K562 (cell line): ENCODE results near the gene ANO7. TPM values are rescaled to one million over a fixed set of nuclear protein-coding genes. Genes with fewer than 3 reads are reported as not detected.
A peak's percentile ranks its signal among the peaks of the same experiment; 100 is the strongest.

Source experiments
- E2F6 ChIP-seq, 2 experiments: IDR thresholded peaks; 2 replicates each; pipeline ENCODE4 v1.6.1; 2011; ENCODE audit warnings: borderline replicate concordance in 1 of 2, control low read depth in 1 of 2, low read depth in 1 of 2, low read length in 1 of 2, mild to moderate bottlenecking in 1 of 2, mixed read lengths in 1 of 2, moderate library complexity in 1 of 2; ENCODE audit not compliant: insufficient read depth in 1 of 2, insufficient read length in 1 of 2, poor library complexity in 1 of 2, severe bottlenecking in 1 of 2; ENCODE audit errors: extremely low read depth in 1 of 2
- HLTF ChIP-seq: fragments of 450-650 bp; IDR thresholded peaks from 2 replicates; pipeline ENCODE4 v1.6.1; 2016
- KHSRP ChIP-seq: fragments of 450-650 bp; IDR thresholded peaks from 2 replicates; pipeline ENCODE4 v1.6.1; 2017
- USF1 ChIP-seq: sonication (generic); formaldehyde crosslinking; IDR thresholded peaks from 2 replicates; pipeline ENCODE4 v1.9.0; 2022; ENCODE audit warnings: mild to moderate bottlenecking, missing genetic modification reagents
- ZBTB40 ChIP-seq, 2 experiments: fragments of 450-650 bp in 1 of 2; sonication (generic) in 1 of 2; formaldehyde crosslinking in 1 of 2; IDR thresholded peaks; 2 replicates each; pipeline versions ENCODE4 v1.7.1 to v1.9.0; 2016 to 2022; ENCODE audit warnings: inconsistent platforms in 1 of 2, mild to moderate bottlenecking in 1 of 2, missing genetic modification reagents in 1 of 2
- polyA plus RNA-seq, 8 experiments: library from polyadenylated mRNA; depleted of rRNA in 4 of 8; stranded (reverse) in 5 of 8; unstranded in 3 of 8; fragments of >200 nt; fragmentation: Nextera tagmentation in 2 of 8; fragmentation: Illumina TruSeq in 1 of 8; extraction: Ambion mirVana in 2 of 8; extraction: Trizol in 1 of 8; gene quantifications; 2 replicates each; pipeline versions ENCODE4 v1.2.1 to v1.2.3, GENCODE V29; 2011 to 2014; ENCODE audit warnings: inconsistent platforms in 1 of 8, missing spikeins in 1 of 8
- total RNA-seq, 7 experiments: library from RNA; depleted of rRNA in 6 of 7; stranded (reverse); fragments of >200 nt in 6 of 7; fragmentation: Illumina TruSeq in 2 of 7; extraction: Trizol in 2 of 7; gene quantifications; 2 replicates each; pipeline versions ENCODE4 v1.2.1 to v1.2.3, GENCODE V29; 2011 to 2021; ENCODE audit warnings: low replicate concordance in 1 of 7

Gene ANO7
- total and polyA plus RNA-seq, 9 of the 15 experiments (the other 6 are each of a cell fraction or from before 2014, with no cell fraction given) = 0.28 to 5.1 (median 1.1) TPM

GRCh38 chr2:241214209-241214608, 25.7 kb downstream of the ANO7 start (continued):
- no peak for TF ChIP-seq KHSRP
- peak; percentile 34; the same call in 1 of the 2 replicates for TF ChIP-seq USF1
- peak in 1 of 2 experiments; percentile 58 for TF ChIP-seq E2F6 (IDR thresholded peaks at IDR 0.05; ENCODE audit: borderline replicate concordance in 1 of 2, extremely low read depth in 1 of 2, insufficient read depth in 1 of 2, insufficient read length in 1 of 2, low read depth in 1 of 2, low read length in 1 of 2, poor library complexity in 1 of 2, severe bottlenecking in 1 of 2)
- no peak for TF ChIP-seq ZBTB40 (IDR thresholded peaks at IDR 0.05)
- no peak for TF ChIP-seq ZBTB40 (CRISPR knock-in tag; IDR thresholded peaks at IDR 0.05)
- no peak for TF ChIP-seq HLTF
